MCF 10A (cell line): ENCODE data around the gene STIM2. TPM values are rescaled to one million over a fixed set of nuclear protein-coding genes. Genes with fewer than 3 reads are reported as not detected.
"Not testable (repeated sequence)": the region's sequence is repeated elsewhere in the genome, so short reads cannot be mapped to it uniquely, and the experiment has no call there.

Experiments used
- BruUV-seq: library from RNA; stranded (reverse); fragments of 400-500 nt; replicated peaks from 2 replicates; lab custom pipeline; 2021; lab: Mats Ljungman, UMichigan
- CTCF ChIA-PET: fragments of 300-600 bp; sonication (Branson Sonifier 250); formaldehyde crosslinking; extraction: SDS; loops from one replicate; lab custom pipeline; 2021; ENCODE audit warnings: antibody characterized with exemption, inconsistent platforms; lab: Yijun Ruan, JAX
- POLR2A ChIA-PET: fragments of 300-600, 350-650 bp; sonication (Branson Sonifier 250); formaldehyde crosslinking; extraction: SDS; loops from one replicate; lab custom pipeline; 2020; ENCODE audit warnings: antibody characterized with exemption, inconsistent platforms; lab: Yijun Ruan, JAX
- DNase-seq: peaks from one replicate; pipeline ENCODE4 v3.0.0-alpha.2; 2018; ENCODE audit not compliant: unreplicated experiment
- H3K27ac Mint-ChIP-seq: one replicate; pipeline ENCODE4 v1.8.0; 2022; ENCODE audit warnings: mild to moderate bottlenecking, low read depth, mixed read lengths; ENCODE audit not compliant: unreplicated experiment
- H3K27me3 Mint-ChIP-seq: one replicate; pipeline ENCODE4 v1.8.0; 2022; ENCODE audit warnings: mixed read lengths; ENCODE audit not compliant: insufficient read depth, unreplicated experiment
- H3K36me3 Mint-ChIP-seq: one replicate; pipeline ENCODE4 v1.8.0; 2022; ENCODE audit warnings: mild to moderate bottlenecking, moderate library complexity, mixed read lengths; ENCODE audit not compliant: insufficient read depth, unreplicated experiment
- H3K4me1 Mint-ChIP-seq: one replicate; pipeline ENCODE4 v1.8.0; 2022; ENCODE audit warnings: mixed read lengths; ENCODE audit not compliant: insufficient read depth, unreplicated experiment
- H3K4me3 Mint-ChIP-seq: one replicate; pipeline ENCODE4 v1.8.0; 2022; ENCODE audit warnings: mild to moderate bottlenecking, moderate library complexity, mixed read lengths; ENCODE audit not compliant: unreplicated experiment
- H3K9me3 Mint-ChIP-seq: one replicate; pipeline ENCODE4 v1.8.0; 2022; ENCODE audit warnings: mixed read lengths; ENCODE audit not compliant: unreplicated experiment
- CTCF ChIP-seq: fragments of 200-600 bp; IDR thresholded peaks from one replicate; pipeline ENCODE4 v1.8.0; 2022; ENCODE audit warnings: antibody characterized with exemption, mild to moderate bottlenecking; ENCODE audit not compliant: unreplicated experiment
- intact Hi-C: fragments of 100-400 bp; cut with micrococcal nuclease; formaldehyde crosslinking; loops from 2 replicates; pipeline ENCODE4 v1.14.1; 2022
- total RNA-seq: library from RNA; stranded (reverse); gene quantifications from 2 replicates; pipeline ENCODE4 v1.2.3, GENCODE V29; 2022

The STIM2 gene
- total RNA-seq, 1 experiment from 2014 or later: 18.5 TPM

- CTCF ChIA-PET: no interaction called here
- Mint-ChIP-seq H3K36me3 (no peaks in the 10 kb centered on the region), H3K27me3 (no peaks in the 10 kb centered on the region), H3K9me3 (peaks cover 7% of the 10 kb centered on the region), H3K4me3 (no peak overlapping the region), H3K4me1 (no peaks in the 10 kb centered on the region), H3K27ac (no peak overlapping the region)
- no peak for TF ChIP-seq CTCF
- DNase-seq: no peak
- intact Hi-C loops: no loop called here
- POLR2A ChIA-PET: no interaction called here
- no TSS peak for BruUV-seq
Observed at GRCh38 chr4:26820346-26820745, 40.3 kb upstream of the STIM2 start.

- H3K27me3 Mint-ChIP-seq: no peaks in the 10 kb centered on the region
- no TSS peak for BruUV-seq
- POLR2A ChIA-PET: no interaction called here
- TF ChIP-seq CTCF: no peak
- CTCF ChIA-PET: no interaction called here
- H3K36me3 Mint-ChIP-seq: no peaks in the 10 kb centered on the region
- H3K27ac Mint-ChIP-seq: no peak overlapping the region
- H3K4me3 Mint-ChIP-seq: no peak overlapping the region
- peaks cover 7% of the 10 kb centered on the region for H3K9me3 Mint-ChIP-seq
- no peaks in the 10 kb centered on the region for H3K4me1 Mint-ChIP-seq
- intact Hi-C loops: no loop called here
- DNase-seq: no peak
Observed at GRCh38 chr4:26821031-26821430, 39.6 kb upstream of the STIM2 start.

DNA sequence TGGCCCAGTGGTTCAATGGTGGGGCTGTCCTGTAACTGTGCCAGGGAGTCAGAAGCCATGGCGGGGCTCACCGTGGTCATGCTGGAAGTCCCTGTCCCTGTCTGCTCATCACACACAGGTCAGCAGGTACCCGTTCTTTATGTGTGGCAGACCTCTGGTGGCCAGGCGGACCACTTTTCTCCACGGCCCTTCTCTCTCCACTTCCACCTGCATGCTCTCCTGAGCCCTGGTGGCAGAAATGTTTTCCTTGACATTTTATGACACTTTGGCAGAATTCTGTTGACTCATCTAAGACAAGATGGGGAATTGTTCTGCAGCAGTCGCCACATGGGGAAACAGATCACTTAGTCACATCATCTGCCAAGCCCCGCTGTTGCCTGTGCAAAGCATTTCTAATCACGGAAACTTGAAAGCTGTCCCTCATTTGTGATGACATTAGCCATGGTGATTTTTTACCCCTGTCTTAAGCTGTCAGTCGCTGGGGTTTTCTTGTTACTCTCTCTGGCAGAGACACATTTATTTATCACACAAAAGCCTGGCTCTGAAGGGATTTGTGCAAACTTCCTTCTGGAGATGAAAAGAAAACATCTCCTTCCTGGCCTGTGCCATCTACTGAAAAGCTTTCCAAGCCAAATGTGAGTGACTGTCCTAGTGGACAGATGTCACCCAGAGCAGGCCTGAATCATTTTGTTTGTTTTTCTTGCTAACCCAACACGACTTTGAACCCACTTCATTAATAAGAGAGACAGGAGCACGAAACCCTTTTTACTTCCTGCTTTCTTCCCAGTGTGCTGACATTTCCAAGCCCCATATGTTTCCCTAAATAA is 38.8 kb upstream of the STIM2 start:
- no peak for DNase-seq
- ChIA-PET POLR2A (no interaction called here), CTCF (no interaction called here)
- intact Hi-C loops: no loop called here
- H3K27me3 Mint-ChIP-seq: no peaks in the 10 kb centered on the region
- no peak overlapping the region for H3K27ac Mint-ChIP-seq
- TF ChIP-seq CTCF: no peak
- no peak overlapping the region for H3K4me3 Mint-ChIP-seq
- H3K9me3 Mint-ChIP-seq: peaks cover 7% of the 10 kb centered on the region
- BruUV-seq: no TSS peak
- no peaks in the 10 kb centered on the region for H3K36me3 Mint-ChIP-seq
- no peaks in the 10 kb centered on the region for H3K4me1 Mint-ChIP-seq

DNA sequence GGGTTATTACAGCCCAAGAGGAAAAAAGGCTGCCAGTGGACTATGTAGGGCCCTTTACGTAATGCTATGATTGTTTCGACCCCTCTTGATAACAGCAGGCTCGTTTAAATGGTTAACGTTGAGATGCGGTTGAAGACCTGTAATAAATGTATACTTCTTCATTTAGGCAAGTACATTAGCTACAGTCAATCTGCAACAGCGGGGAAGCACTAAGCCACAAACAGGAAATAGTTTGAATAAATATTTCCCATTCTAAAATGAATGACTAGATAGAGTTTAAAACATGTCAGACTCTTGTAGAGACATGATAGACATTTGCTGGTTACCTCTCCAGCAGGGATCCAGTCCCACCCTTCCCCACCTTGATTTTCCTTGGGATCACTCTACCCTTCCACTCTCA is 38.1 kb upstream of the STIM2 start:
- intact Hi-C loops: no loop called here
- no peaks in the 10 kb centered on the region for H3K4me1 Mint-ChIP-seq
- CTCF ChIA-PET: no interaction called here
- no TSS peak for BruUV-seq
- POLR2A ChIA-PET: no interaction called here
- no peaks in the 10 kb centered on the region for H3K27me3 Mint-ChIP-seq
- no peak for DNase-seq
- no peak overlapping the region for H3K4me3 Mint-ChIP-seq
- no peak for TF ChIP-seq CTCF
- peaks cover 7% of the 10 kb centered on the region for H3K9me3 Mint-ChIP-seq
- H3K36me3 Mint-ChIP-seq: no peaks in the 10 kb centered on the region
- H3K27ac Mint-ChIP-seq: no peak overlapping the region

GRCh38 chr4:26822974-26823373 is 37.7 kb upstream of the STIM2 start:
- CTCF ChIA-PET: interaction anchor here (1.0 kb wide), 1 partner anchor 93 kb away, joined by 3 read pairs; no protein-coding TSS in a partner anchor
- H3K4me3 Mint-ChIP-seq, H3K9me3 Mint-ChIP-seq, DNase-seq, intact Hi-C loops, H3K4me1 Mint-ChIP-seq, H3K27me3 Mint-ChIP-seq, BruUV-seq, H3K36me3 Mint-ChIP-seq, POLR2A ChIA-PET, H3K27ac Mint-ChIP-seq: not testable (repeated sequence)
